ENCODE results near the gene TARBP2. TPM values are rescaled to one million over a fixed set of nuclear protein-coding genes. Genes with fewer than 3 reads are reported as not detected.

Gene TARBP2
- total and polyA plus RNA-seq, 2 donors: 38.8 to 41.2 TPM

DNA sequence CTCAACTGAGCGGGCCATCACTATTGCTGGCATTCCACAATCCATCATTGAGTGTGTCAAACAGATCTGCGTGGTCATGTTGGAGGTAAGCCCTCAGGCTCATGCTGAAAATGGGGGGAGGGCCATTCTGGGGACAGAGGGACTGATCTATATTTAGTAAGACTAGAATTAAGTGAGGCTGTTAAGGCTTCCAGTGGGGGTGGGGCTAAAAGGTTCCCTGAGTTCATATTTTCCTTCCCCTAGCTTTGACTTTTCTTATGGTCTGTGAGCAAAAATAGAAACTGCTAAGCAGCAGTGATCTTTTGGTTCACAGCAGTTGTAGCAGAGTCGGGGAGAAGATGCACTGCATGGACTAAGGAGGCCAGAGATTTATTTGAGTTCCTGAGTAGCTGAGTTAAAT, 40.0 kb upstream of the TARBP2 start:
- no peak overlapping the region for H3K27ac ChIP-seq (ENCODE audit: low read depth in 1 of 2, low read length in 1 of 2)
- H3K36me3 ChIP-seq (ENCODE audit: control insufficient read depth in 2 of 2, insufficient read depth in 2 of 2, low read length in 1 of 2): peaks cover 89 to 99% of the 10 kb centered on the region in 2 donors
- WGBS: 97% methylated on average over 3 of the region's 3 CpGs
- peaks cover 0 to 2% of the 10 kb centered on the region in 2 donors for H3K4me1 ChIP-seq (ENCODE audit: control insufficient read depth in 2 of 2, insufficient read depth in 2 of 2, low read length in 2 of 2)
- no peak for DNase-seq (ENCODE audit: low read depth in 6 of 9, low spot score in 9 of 9)
- no peaks in the 10 kb centered on the region for H3K9me3 ChIP-seq (ENCODE audit: control insufficient read depth in 2 of 2, insufficient read depth in 1 of 2, low read length in 1 of 2)
- H3K27me3 ChIP-seq (ENCODE audit: control insufficient read depth in 2 of 2, insufficient read depth in 1 of 2, low read length in 1 of 2): no peaks in the 10 kb centered on the region
- no peak overlapping the region for H3K4me3 ChIP-seq (ENCODE audit: low read length in 2 of 2)

DNA sequence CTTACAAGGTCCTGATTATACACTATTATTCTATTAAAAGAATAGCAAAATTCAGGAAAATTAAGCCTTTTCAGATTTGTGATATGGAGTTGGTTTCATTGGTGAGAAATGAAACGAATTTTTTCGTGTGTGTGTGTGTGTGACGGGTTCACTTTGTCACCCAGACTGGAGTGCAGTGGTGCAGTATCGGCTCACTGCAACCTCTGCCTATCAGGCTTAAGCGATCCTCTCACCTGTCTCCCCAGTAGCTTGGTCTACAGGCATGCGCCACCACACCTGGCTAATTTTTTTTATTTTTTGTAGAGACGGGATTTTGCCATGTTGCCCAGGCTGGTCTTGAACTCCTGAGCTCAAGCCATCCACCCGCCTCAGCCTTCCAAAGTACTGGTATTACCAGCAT, 39.5 kb upstream of the TARBP2 start:
- Histone ChIP-seq H3K27me3 (ENCODE audit: control insufficient read depth in 2 of 2, insufficient read depth in 1 of 2, low read length in 1 of 2) (no peaks in the 10 kb centered on the region), H3K9me3 (ENCODE audit: control insufficient read depth in 2 of 2, insufficient read depth in 1 of 2, low read length in 1 of 2) (no peaks in the 10 kb centered on the region), H3K27ac (ENCODE audit: low read depth in 1 of 2, low read length in 1 of 2) (no peak overlapping the region), H3K4me3 (ENCODE audit: low read length in 2 of 2) (no peak overlapping the region), H3K4me1 (ENCODE audit: control insufficient read depth in 2 of 2, insufficient read depth in 2 of 2, low read length in 2 of 2) (peaks cover 0 to 2% of the 10 kb centered on the region in 2 donors), H3K36me3 (ENCODE audit: control insufficient read depth in 2 of 2, insufficient read depth in 2 of 2, low read length in 1 of 2) (peaks cover 89 to 99% of the 10 kb centered on the region in 2 donors)
- no peak for DNase-seq (ENCODE audit: low read depth in 6 of 9, low spot score in 9 of 9)
- WGBS: 97% methylated on average over 8 of the region's 8 CpGs

GRCh38 chr12:53462935-53463334, 38.1 kb upstream of the TARBP2 start:
- no peaks in the 10 kb centered on the region for H3K9me3 ChIP-seq (ENCODE audit: control insufficient read depth in 2 of 2, insufficient read depth in 1 of 2, low read length in 1 of 2)
- WGBS: 92% methylated on average over 3 of the region's 3 CpGs
- peaks cover 0 to 2% of the 10 kb centered on the region in 2 donors for H3K4me1 ChIP-seq (ENCODE audit: control insufficient read depth in 2 of 2, insufficient read depth in 2 of 2, low read length in 2 of 2)

GRCh38 chr12:53463802-53464560, 37.1 kb upstream of the TARBP2 start:
- Histone ChIP-seq H3K36me3 (ENCODE audit: control insufficient read depth in 2 of 2, insufficient read depth in 2 of 2, low read length in 1 of 2) (peaks cover 89 to 99% of the 10 kb centered on the region in 2 donors), H3K27me3 (ENCODE audit: control insufficient read depth in 2 of 2, insufficient read depth in 1 of 2, low read length in 1 of 2) (no peaks in the 10 kb centered on the region), H3K27ac (ENCODE audit: low read depth in 1 of 2, low read length in 1 of 2) (no peak overlapping the region), H3K4me1 (ENCODE audit: control insufficient read depth in 2 of 2, insufficient read depth in 2 of 2, low read length in 2 of 2) (peaks cover 0 to 2% of the 10 kb centered on the region in 2 donors), H3K4me3 (ENCODE audit: low read length in 2 of 2) (no peak overlapping the region), H3K9me3 (ENCODE audit: control insufficient read depth in 2 of 2, insufficient read depth in 1 of 2, low read length in 1 of 2) (no peaks in the 10 kb centered on the region)
- DNase-seq (ENCODE audit: low read depth in 6 of 9, low spot score in 9 of 9): no peak
- WGBS: 91% methylated on average over 5 of the region's 5 CpGs

More at GRCh38 chr12:53462935-53463334, 38.1 kb upstream of the TARBP2 start:
- Histone ChIP-seq H3K36me3 (ENCODE audit: control insufficient read depth in 2 of 2, insufficient read depth in 2 of 2, low read length in 1 of 2) (peaks cover 89 to 99% of the 10 kb centered on the region in 2 donors), H3K27ac (ENCODE audit: low read depth in 1 of 2, low read length in 1 of 2) (no peak overlapping the region), H3K27me3 (ENCODE audit: control insufficient read depth in 2 of 2, insufficient read depth in 1 of 2, low read length in 1 of 2) (no peaks in the 10 kb centered on the region), H3K4me3 (ENCODE audit: low read length in 2 of 2) (no peak overlapping the region)
- DNase-seq (ENCODE audit: low read depth in 6 of 9, low spot score in 9 of 9): no peak

DNA sequence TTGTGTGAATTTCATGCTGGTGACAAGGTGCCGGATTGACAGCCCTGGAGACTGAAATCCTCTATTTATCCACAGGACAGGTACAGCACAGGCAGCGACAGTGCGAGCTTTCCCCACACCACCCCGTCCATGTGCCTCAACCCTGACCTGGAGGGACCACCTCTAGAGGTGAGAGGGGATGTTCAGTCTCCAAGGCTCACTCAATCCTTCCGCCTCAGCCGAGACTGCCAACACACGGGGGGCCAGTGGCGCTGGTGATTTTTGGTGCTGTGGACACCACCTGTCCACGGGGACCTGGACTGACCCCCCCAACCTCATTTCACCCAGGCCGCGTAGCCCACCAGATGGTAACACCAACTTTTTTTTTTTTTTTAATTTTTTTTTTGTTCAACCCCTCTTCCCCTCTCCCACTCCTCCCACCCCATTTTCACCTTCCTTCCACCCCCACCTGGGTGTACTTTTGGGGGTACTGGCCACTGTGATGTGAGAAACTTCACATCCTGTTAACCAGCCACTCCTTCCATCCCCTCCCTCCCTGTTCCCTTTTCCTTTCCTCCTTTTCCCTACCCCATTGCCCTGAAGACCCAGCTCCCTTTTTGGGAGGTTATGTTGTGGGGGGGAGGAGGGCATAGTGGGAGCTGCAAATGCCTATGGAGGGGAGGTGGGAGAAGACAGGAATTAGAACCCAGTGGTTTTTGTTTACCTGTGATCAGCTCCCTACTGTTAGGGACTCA, 36.2 kb upstream of the TARBP2 start:
- Histone ChIP-seq H3K9me3 (ENCODE audit: control insufficient read depth in 2 of 2, insufficient read depth in 1 of 2, low read length in 1 of 2) (no peaks in the 10 kb centered on the region), H3K4me3 (ENCODE audit: low read length in 2 of 2) (no peak overlapping the region), H3K27ac (ENCODE audit: low read depth in 1 of 2, low read length in 1 of 2) (no peak overlapping the region), H3K4me1 (ENCODE audit: control insufficient read depth in 2 of 2, insufficient read depth in 2 of 2, low read length in 2 of 2) (peaks cover 0 to 2% of the 10 kb centered on the region in 2 donors), H3K27me3 (ENCODE audit: control insufficient read depth in 2 of 2, insufficient read depth in 1 of 2, low read length in 1 of 2) (no peaks in the 10 kb centered on the region), H3K36me3 (ENCODE audit: control insufficient read depth in 2 of 2, insufficient read depth in 2 of 2, low read length in 1 of 2) (peaks cover 92 to 99% of the 10 kb centered on the region in 2 donors)
- WGBS: 98% methylated on average over 11 of the region's 11 CpGs
- no peak for DNase-seq (ENCODE audit: low read depth in 6 of 9, low spot score in 9 of 9)

DNA sequence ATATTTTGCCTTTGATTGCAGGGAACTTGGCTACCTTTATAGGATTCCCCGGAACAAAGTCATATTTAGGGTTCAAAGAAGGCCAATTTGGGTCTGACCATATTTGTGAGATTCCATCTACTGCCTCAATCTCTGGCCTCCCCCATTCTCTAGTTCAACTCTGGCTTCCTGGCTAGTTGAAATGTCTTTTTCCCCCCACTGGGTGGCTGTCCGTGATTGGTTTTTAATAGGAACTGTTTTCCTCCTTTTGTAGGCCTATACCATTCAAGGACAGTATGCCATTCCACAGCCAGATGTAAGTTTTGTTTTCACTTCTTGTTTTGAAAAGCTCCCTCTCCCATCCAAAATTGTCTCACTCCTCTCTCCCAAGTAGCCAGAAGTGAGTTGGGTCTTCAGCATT, 35.4 kb upstream of the TARBP2 start:
- Histone ChIP-seq H3K4me1 (ENCODE audit: control insufficient read depth in 2 of 2, insufficient read depth in 2 of 2, low read length in 2 of 2) (peaks cover 0 to 2% of the 10 kb centered on the region in 2 donors), H3K27ac (ENCODE audit: low read depth in 1 of 2, low read length in 1 of 2) (no peak overlapping the region), H3K36me3 (ENCODE audit: control insufficient read depth in 2 of 2, insufficient read depth in 2 of 2, low read length in 1 of 2) (peaks cover 93 to 99% of the 10 kb centered on the region in 2 donors), H3K27me3 (ENCODE audit: control insufficient read depth in 2 of 2, insufficient read depth in 1 of 2, low read length in 1 of 2) (no peaks in the 10 kb centered on the region), H3K9me3 (ENCODE audit: control insufficient read depth in 2 of 2, insufficient read depth in 1 of 2, low read length in 1 of 2) (no peaks in the 10 kb centered on the region), H3K4me3 (ENCODE audit: low read length in 2 of 2) (no peak overlapping the region)
- WGBS: 93% methylated on average over 2 of the region's 2 CpGs
- no peak for DNase-seq (ENCODE audit: low read depth in 6 of 9, low spot score in 9 of 9)

- WGBS: 93% methylated on average over 4 of the region's 4 CpGs
- H3K4me1 ChIP-seq (ENCODE audit: control insufficient read depth in 2 of 2, insufficient read depth in 2 of 2, low read length in 2 of 2): peaks cover 0 to 2% of the 10 kb centered on the region in 2 donors
- H3K4me3 ChIP-seq (ENCODE audit: low read length in 2 of 2): no peak overlapping the region
- H3K27me3 ChIP-seq (ENCODE audit: control insufficient read depth in 2 of 2, insufficient read depth in 1 of 2, low read length in 1 of 2): no peaks in the 10 kb centered on the region
- no peak overlapping the region for H3K27ac ChIP-seq (ENCODE audit: low read depth in 1 of 2, low read length in 1 of 2)
- H3K36me3 ChIP-seq (ENCODE audit: control insufficient read depth in 2 of 2, insufficient read depth in 2 of 2, low read length in 1 of 2): peaks cover 94 to 98% of the 10 kb centered on the region in 2 donors
- no peak for DNase-seq (ENCODE audit: low read depth in 6 of 9, low spot score in 9 of 9)
- H3K9me3 ChIP-seq (ENCODE audit: control insufficient read depth in 2 of 2, insufficient read depth in 1 of 2, low read length in 1 of 2): no peaks in the 10 kb centered on the region
Measured at GRCh38 chr12:53466640-53467039, 34.4 kb upstream of the TARBP2 start.

DNA sequence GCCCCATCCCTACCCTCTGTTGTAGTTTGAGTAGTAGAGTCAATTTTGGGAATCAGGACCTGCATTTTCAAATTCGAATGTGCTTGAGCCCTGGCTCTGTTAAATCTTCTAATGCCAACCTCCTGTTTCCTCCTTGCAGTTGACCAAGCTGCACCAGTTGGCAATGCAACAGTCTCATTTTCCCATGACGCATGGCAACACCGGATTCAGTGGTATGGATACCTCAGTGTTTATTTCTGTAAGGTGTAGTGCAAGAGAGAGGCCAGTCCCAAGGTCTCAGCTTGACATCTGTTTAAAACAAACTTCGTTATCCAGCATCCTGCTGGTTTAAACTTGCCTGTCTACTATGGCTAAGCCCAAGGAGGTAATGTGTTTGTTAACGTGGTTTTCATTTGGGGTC, 34.0 kb upstream of the TARBP2 start:
- Histone ChIP-seq H3K9me3 (ENCODE audit: control insufficient read depth in 2 of 2, insufficient read depth in 1 of 2, low read length in 1 of 2) (no peaks in the 10 kb centered on the region), H3K4me3 (ENCODE audit: low read length in 2 of 2) (no peak overlapping the region), H3K36me3 (ENCODE audit: control insufficient read depth in 2 of 2, insufficient read depth in 2 of 2, low read length in 1 of 2) (peaks cover 97 to 98% of the 10 kb centered on the region in 2 donors), H3K4me1 (ENCODE audit: control insufficient read depth in 2 of 2, insufficient read depth in 2 of 2, low read length in 2 of 2) (peaks cover 0 to 2% of the 10 kb centered on the region in 2 donors), H3K27ac (ENCODE audit: low read depth in 1 of 2, low read length in 1 of 2) (no peak overlapping the region), H3K27me3 (ENCODE audit: control insufficient read depth in 2 of 2, insufficient read depth in 1 of 2, low read length in 1 of 2) (no peaks in the 10 kb centered on the region)
- 95% methylated on average over 5 of the region's 5 CpGs for WGBS
- DNase-seq (ENCODE audit: low read depth in 6 of 9, low spot score in 9 of 9): no peak

- no peaks in the 10 kb centered on the region for H3K27me3 ChIP-seq (ENCODE audit: control insufficient read depth in 2 of 2, insufficient read depth in 1 of 2, low read length in 1 of 2)
- peaks cover 97 to 98% of the 10 kb centered on the region in 2 donors for H3K36me3 ChIP-seq (ENCODE audit: control insufficient read depth in 2 of 2, insufficient read depth in 2 of 2, low read length in 1 of 2)
- peaks cover 0 to 2% of the 10 kb centered on the region in 2 donors for H3K4me1 ChIP-seq (ENCODE audit: control insufficient read depth in 2 of 2, insufficient read depth in 2 of 2, low read length in 2 of 2)
- 94% methylated on average over 2 of the region's 2 CpGs for WGBS
- H3K9me3 ChIP-seq (ENCODE audit: control insufficient read depth in 2 of 2, insufficient read depth in 1 of 2, low read length in 1 of 2): no peaks in the 10 kb centered on the region
- DNase-seq (ENCODE audit: low read depth in 6 of 9, low spot score in 9 of 9): no peak
- no peak overlapping the region for H3K27ac ChIP-seq (ENCODE audit: low read depth in 1 of 2, low read length in 1 of 2)
- H3K4me3 ChIP-seq (ENCODE audit: low read length in 2 of 2): no peak overlapping the region
Measured at GRCh38 chr12:53467880-53468279, 33.2 kb upstream of the TARBP2 start.
